Ramos (cell line): ENCODE data around the gene ST8SIA5.

ENCODE experiments used
- in situ Hi-C: fragments of 300-500 bp; cut with MboI; formaldehyde crosslinking; loops from one replicate; pipeline ENCODE4 v1.14.3; 2022; ENCODE audit warnings: low sequenced_read_pairs; ENCODE audit not compliant: unreplicated experiment

ST8SIA5 gene

GRCh38 chr18:46636040-46636630 is 120.7 kb downstream of the ST8SIA5 start:
- in situ Hi-C loops = no loop called here

GRCh38 chr18:46632401-46633071 is 124.3 kb downstream of the ST8SIA5 start:
- in situ Hi-C loops = no loop called here

- in situ Hi-C loops = no loop called here
Measured at GRCh38 chr18:46630991-46631390, 125.9 kb downstream of the ST8SIA5 start.

- in situ Hi-C loops = no loop called here
Measured at GRCh38 chr18:46630160-46630559, 126.7 kb downstream of the ST8SIA5 start.

GRCh38 chr18:46629361-46629760 is 127.5 kb downstream of the ST8SIA5 start:
- in situ Hi-C loops = no loop called here

GRCh38 chr18:46628206-46628605 is 128.6 kb downstream of the ST8SIA5 start:
- in situ Hi-C loops = no loop called here

GRCh38 chr18:46627136-46627535 is 129.7 kb downstream of the ST8SIA5 start:
- in situ Hi-C loops = no loop called here

GRCh38 chr18:46625069-46625468 is 131.8 kb downstream of the ST8SIA5 start:
- in situ Hi-C loops = no loop called here

- in situ Hi-C loops = no loop called here
Measured at GRCh38 chr18:46624127-46624526, 132.7 kb downstream of the ST8SIA5 start.

- in situ Hi-C loops = no loop called here
Measured at GRCh38 chr18:46623541-46623940, 133.3 kb downstream of the ST8SIA5 start.

- in situ Hi-C loops = no loop called here
Measured at GRCh38 chr18:46622999-46623398, 133.9 kb downstream of the ST8SIA5 start.

- in situ Hi-C loops = no loop called here
Measured at GRCh38 chr18:46622451-46622850, 134.4 kb downstream of the ST8SIA5 start.

GRCh38 chr18:46621871-46622270 is 135.0 kb downstream of the ST8SIA5 start:
- in situ Hi-C loops = no loop called here

- in situ Hi-C loops = no loop called here
Measured at GRCh38 chr18:46621111-46621766, 135.6 kb downstream of the ST8SIA5 start.

GRCh38 chr18:46619559-46619958 is 137.3 kb downstream of the ST8SIA5 start:
- in situ Hi-C loops = no loop called here
